GM18507 (cell line): ENCODE results near the gene TMEM52.
A peak's percentile ranks its signal among the peaks of the same experiment; 100 is the strongest.

Experiments
- DNase-seq: peaks from one replicate; pipeline ENCODE4 v3.0.0; 2011; ENCODE audit warnings: low read depth; ENCODE audit not compliant: insufficient read length; ENCODE audit errors: extremely low spot score
- FAIRE-seq: peaks from 2 replicates; lab custom pipeline; 2011; peaks lifted over from hg19 to GRCh38; lab: Jason Lieb, UNC

TMEM52 gene

DNA sequence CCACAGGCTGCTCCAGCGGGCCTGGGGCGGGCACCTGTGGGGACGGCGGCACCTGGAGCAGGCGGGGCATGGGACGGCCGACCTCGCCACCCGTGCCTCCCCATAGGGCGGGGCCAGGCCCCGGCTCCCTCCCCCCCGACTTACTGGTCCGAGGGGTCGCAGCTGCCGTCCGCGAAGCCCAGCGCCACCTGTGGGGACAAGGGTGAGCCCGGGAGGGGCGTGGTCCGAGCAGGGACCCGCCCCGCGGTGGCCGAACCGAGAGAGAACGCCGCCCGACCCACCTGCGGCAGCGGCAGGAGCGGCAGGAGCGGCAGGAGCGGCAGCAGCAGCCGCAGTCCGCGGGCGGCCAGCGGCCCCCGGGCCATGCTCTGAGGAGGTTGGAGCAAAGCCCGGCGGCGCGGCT is at the start of gene TMEM52:
Gene TMEM52, minus strand, starts transcription at position 379 of the 403 bp plus-strand sequence. Its CDS starts 14 bp downstream, at position 365.
- peak; percentile 44 for DNase-seq
- no peak for FAIRE-seq

DNA sequence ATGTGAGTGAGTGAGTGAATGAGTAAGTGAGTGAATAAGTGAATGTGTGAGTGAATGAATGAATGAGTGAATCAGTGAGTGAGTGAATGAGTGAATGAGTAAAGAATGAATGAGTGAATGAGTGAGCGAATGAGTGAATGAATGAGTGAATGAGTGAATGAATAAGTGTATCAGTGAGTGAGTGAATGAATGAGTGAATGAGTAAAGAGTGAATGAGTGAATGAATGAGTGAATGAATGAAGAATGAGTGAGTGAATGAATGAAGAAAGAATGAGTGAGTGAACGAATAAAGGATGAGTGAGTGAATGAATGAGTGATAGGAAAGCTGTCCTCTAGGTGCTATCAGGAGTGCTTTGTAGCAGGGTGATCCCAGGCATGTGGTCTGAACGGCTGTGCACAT is 48.8 kb upstream of the TMEM52 start:
- no peak for FAIRE-seq
- DNase-seq, result no peak

DNA sequence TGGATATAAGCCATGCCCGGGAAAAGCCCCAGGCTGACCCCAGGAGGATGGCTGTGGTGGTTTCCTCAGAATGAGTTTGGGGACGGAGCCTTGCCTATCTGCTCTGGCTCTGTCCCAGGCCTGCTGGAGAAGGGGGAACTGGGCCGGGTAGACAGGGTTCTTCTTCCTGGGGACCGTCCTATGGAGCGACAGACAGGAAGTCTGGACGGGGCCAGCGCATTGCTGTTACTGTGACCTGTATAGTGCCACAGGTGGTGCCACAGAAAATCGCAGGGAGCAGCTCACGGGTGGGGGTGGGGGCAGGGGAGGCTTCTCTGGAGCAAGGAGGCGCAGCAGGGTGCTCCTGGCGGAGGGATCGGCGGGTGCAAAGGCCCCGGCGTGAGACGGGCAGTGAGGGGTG is 48.1 kb upstream of the TMEM52 start:
- no peak for DNase-seq
- no peak for FAIRE-seq

- DNase-seq, result no peak
- no peak for FAIRE-seq
These were observed 47.1 kb upstream of the TMEM52 start for GRCh38 chr1:1966071-1966740.

GRCh38 chr1:1965546-1965945 is 46.5 kb upstream of the TMEM52 start:
- FAIRE-seq (no peak), DNase-seq (no peak)

GRCh38 chr1:1964811-1965210 is 45.7 kb upstream of the TMEM52 start:
- DNase-seq (no peak), FAIRE-seq (no peak)

DNA sequence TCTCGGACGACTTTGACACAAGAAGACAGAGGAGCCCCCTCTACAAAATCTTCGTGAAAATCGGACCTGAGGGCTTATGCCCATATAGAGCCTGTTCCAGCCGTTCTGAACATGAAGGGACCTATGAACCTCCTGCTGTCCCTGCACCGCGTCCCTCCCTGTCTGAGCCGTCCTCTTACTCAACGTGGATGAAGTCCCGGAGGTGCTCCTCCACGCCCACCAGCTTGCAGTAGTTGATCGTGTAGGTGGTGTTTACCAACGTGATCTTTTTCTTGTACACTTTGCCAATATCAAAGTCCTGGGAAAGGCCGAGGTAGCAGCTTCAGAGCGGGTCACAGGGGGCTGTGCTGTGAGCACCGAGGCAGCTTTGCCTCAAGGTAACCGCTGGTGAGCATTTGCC is 44.5 kb upstream of the TMEM52 start:
- DNase-seq, result no peak
- FAIRE-seq, result no peak

DNA sequence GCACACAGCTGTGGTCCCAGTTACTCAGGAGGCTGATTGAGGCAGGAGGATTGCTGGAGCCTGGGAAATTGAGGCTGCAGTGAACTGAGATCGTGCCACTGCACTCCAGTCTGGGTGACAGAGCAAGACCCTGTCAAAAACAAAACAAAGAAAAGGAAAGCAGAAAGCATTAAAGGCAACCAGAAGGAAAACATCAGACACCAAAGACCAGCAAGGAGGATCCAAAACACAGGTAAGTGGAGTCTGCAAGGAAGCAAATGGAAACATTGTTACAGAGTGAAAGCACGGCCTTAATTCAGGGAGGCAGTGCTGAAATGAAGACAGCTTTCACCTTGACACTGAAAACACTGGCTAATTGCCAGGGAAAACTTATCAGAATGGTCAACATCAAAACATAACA is 43.7 kb upstream of the TMEM52 start:
- FAIRE-seq (no peak), DNase-seq (no peak)

- DNase-seq (no peak), FAIRE-seq (no peak)
These were observed 41.6 kb upstream of the TMEM52 start for GRCh38 chr1:1960480-1961196.

DNA sequence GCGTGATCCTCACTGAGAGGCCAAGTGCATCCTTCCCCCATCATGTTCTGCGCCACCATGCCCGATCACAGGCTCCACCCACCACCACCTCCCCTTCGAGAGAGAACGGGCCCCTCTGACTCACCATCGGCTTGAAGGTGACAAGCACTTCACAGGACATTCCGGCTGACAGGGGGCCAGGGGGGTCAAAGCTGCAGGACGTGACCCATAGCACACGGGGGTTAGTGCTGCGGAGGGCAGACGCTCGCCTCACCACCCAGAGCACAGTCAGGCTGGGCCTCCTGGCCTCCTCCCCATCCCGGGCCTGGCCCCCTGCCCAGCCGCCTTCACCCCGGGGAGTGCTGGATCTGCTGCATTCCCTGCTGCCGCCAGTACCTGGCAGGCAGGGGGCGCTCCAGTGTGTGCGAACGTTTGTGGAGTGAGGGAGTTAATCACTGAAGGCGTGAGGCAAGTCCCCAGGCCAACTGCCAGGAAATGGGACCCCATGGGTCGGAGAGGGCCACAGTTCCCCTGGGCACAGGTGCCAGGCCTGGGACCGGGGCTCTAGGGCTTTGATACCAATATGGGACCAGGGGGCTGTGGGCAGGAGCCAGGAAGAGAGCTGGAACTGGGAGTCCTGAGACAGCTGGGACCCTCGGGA is 40.9 kb upstream of the TMEM52 start:
- DNase-seq (peak; percentile 50), FAIRE-seq (no peak)

DNA sequence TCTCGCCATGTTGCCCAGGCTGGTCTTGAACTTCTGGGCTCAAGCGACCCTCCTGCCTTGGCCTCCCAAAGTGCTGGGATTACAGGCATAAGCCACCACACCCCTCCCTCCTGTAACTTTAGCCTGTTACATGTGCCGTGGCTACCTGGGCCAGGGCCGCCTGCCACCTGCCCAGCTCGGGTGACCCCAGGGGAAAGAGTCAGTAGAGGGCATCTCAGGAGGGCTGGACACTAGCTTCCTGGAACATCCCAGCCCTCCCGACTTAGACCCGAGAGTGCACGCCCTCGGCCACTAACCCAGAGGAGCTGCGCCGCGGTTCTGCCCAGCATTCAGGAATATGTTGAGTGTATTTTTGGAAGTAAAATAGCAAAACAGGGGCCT is 40.4 kb upstream of the TMEM52 start:
- FAIRE-seq, result no peak

GRCh38 chr1:1958071-1958541 is 39.0 kb upstream of the TMEM52 start:
- DNase-seq (no peak), FAIRE-seq (no peak)

More for the DNA sequence above, 40.4 kb upstream of the TMEM52 start:
- no peak for DNase-seq

DNA sequence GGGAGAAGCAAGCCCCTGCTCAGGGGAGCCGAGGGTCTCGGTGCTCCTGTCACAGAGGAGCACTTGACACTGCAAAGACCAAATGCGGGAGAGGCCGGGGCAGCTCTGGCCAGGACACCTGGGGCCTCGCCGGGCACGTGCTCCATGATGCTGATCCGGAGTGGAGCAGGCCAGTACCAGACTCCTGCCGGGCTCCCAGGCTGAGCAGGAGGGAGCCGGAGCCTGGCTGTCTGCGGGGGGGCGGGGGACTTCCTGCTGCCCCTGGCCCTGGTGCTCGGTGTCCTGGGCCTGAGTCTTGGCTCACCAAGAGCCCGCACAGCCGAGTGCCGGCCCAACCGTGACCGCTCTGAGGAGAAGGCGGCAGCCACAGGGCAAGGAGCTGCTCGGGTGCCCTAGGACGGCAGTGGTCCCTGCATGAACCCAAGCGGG is 38.5 kb upstream of the TMEM52 start:
- DNase-seq (no peak), FAIRE-seq (no peak)

- DNase-seq (no peak), FAIRE-seq (no peak)
These were observed 37.8 kb upstream of the TMEM52 start for GRCh38 chr1:1956586-1957532.

DNA sequence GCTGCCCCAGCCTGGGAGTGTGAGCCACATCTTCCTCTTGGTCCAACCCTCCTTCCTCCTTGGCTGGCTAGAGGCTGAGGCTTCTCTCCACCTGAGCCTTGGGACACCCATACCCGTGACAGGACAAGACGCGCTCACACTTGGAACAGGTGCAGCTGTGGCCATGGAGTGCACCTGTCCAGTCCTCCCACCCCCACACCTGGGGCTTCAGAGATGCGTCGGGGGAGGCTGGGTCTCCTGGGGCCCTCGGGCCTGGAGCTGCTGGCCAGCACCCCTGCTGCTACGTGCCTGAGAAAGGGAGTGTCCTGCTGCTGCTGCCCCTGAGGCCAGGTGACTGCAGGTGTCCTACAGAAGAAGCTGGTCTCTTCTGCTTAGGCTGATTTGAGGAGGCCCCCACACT is 37.0 kb upstream of the TMEM52 start:
- DNase-seq (no peak), FAIRE-seq (no peak)

DNA sequence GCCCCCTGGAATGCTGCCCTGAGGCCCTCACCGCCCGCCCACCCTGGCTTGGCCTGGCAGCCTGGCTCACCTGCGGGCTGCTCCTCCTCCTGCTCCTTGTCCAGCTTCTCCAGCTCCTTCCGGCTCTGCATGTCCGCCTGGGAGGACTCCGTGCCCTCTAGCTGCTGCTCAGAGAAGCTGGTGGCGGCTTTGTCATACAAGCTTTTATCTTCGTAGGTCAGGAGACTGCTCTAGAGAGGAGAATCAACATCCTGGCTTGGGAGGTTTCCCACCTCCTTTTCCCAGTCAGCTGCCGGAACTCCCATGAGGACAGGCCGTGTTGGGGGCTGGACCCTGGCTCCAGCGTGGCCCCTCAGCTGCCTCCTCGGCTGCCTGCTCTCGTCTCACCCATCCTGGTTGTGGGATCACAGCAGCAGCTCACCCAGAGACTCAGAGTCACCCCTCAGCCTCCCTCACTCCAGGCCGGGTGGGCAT is 36.6 kb upstream of the TMEM52 start:
- FAIRE-seq (no peak), DNase-seq (no peak)

GRCh38 chr1:1954831-1955441 is 35.9 kb upstream of the TMEM52 start:
- DNase-seq (no peak), FAIRE-seq (no peak)

DNA sequence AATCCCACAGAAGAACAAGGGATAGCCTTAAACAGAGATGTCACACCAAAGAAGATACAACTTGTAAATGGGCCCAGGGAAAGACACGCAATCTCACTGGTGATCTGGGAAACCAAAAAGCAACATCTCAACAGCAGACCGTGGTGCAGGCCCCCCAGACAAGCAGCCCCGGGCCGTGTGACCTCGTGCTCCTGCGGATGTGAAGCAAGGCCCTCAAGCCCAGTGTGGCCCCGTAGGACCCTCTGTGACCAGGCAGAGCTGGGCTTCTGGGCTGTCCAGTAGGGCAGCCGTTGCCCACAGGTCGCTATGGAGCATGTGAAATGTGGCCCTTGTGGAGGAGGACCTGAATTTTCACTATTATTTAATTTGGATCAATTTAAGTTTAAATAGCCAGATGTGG is 34.9 kb upstream of the TMEM52 start:
- FAIRE-seq (no peak), DNase-seq (no peak)

DNA sequence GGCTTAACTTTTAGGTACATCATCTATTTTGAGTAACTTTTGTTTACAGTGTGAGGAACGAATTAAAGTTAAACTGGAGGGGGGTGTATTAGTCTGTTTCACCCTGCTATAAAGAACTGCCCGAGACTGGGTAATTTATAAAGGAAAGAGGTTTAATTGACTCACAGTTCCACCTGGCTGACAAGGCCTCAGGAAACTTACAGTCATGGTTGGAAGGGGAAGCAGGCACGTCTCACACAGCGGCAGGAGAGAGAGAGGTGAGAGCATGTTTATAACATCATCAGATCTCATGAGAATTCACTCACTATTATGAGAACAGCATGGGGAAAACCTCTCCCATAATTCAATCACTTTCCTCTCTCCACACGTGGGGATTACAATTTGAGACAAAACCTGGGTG is 31.9 kb upstream of the TMEM52 start:
- DNase-seq (no peak), FAIRE-seq (no peak)
